Smooth muscle cell (in vitro differentiated cells): Measurements from ENCODE around the gene OR4M1. TPM values are rescaled to one million over a fixed set of nuclear protein-coding genes. Genes with fewer than 3 reads are reported as not detected.
"Not testable (repeated sequence)": the region's sequence is repeated elsewhere in the genome, so short reads cannot be mapped to it uniquely, and the experiment has no call there.

Source experiments
- DNase-seq: peaks from one replicate; lab custom pipeline; 2025; ENCODE audit not compliant: unreplicated experiment; lab: John Stamatoyannopoulos, UW
- H2AFZ ChIP-seq: fragments of 200-600 bp; sonication (generic); 2 replicates; pipeline ENCODE4 v1.6.0; 2016; ENCODE audit warnings: antibody characterized with exemption, low read depth, mild to moderate bottlenecking
- H3F3A ChIP-seq: fragments of 200-600 bp; sonication (generic); 2 replicates; pipeline ENCODE4 v1.6.0; 2017; ENCODE audit warnings: antibody characterized with exemption, low read depth
- H3K27ac ChIP-seq: fragments of 200-600 bp; sonication (generic); 2 replicates; pipeline ENCODE4 v1.5.1; 2016; ENCODE audit warnings: low read depth, mild to moderate bottlenecking
- H3K27me3 ChIP-seq: fragments of 200-600 bp; sonication (generic); 2 replicates; pipeline ENCODE4 v1.6.1; 2016; ENCODE audit warnings: low read depth, mild to moderate bottlenecking
- H3K36me3 ChIP-seq: fragments of 200-600 bp; sonication (generic); 2 replicates; pipeline ENCODE4 v1.5.1; 2016; ENCODE audit warnings: low read depth
- H3K4me1 ChIP-seq: fragments of 200-600 bp; sonication (generic); 2 replicates; pipeline ENCODE4 v1.5.1; 2016; ENCODE audit warnings: low read depth
- H3K4me2 ChIP-seq: fragments of 200-600 bp; sonication (generic); 2 replicates; pipeline ENCODE4 v1.6.0; 2016; ENCODE audit warnings: mild to moderate bottlenecking
- H3K4me3 ChIP-seq: fragments of 200-600 bp; sonication (generic); 2 replicates; pipeline ENCODE4 v1.5.1; 2016; ENCODE audit warnings: mild to moderate bottlenecking
- H3K79me2 ChIP-seq: fragments of 200-600 bp; sonication (generic); 2 replicates; pipeline ENCODE4 v1.6.0; 2016; ENCODE audit warnings: low read depth, mild to moderate bottlenecking
- H3K9ac ChIP-seq: fragments of 200-600 bp; sonication (generic); 2 replicates; pipeline ENCODE4 v1.6.0; 2016; ENCODE audit warnings: low read depth
- H3K9me3 ChIP-seq: fragments of 200-600 bp; sonication (generic); replicated peaks from 2 replicates; pipeline ENCODE4 v1.5.1; 2016; ENCODE audit warnings: low read depth
- H4K20me1 ChIP-seq: fragments of 200-600 bp; sonication (generic); 2 replicates; pipeline ENCODE4 v1.6.0; 2016; ENCODE audit warnings: low read depth
- CTCF ChIP-seq: fragments of 200-600 bp; sonication (generic); IDR thresholded peaks from 2 replicates; pipeline ENCODE4 v1.5.1; 2017; ENCODE audit warnings: borderline replicate concordance, mild to moderate bottlenecking, antibody characterized with exemption; ENCODE audit not compliant: insufficient read depth, poor library complexity, severe bottlenecking
- WGBS: methylation state at CpG from one replicate; pipeline ENCODE4 v1.1.7; 2016; ENCODE audit warnings: low lambda C conversion rate; 5-methylcytosine and 5-hydroxymethylcytosine counted together
- polyA plus RNA-seq: library from polyadenylated mRNA; unstranded; fragments of >200 nt; fragmentation: Nextera tagmentation; extraction: Ambion mirVana; gene quantifications from 2 replicates; pipeline ENCODE4 v1.2.1, GENCODE V29; 2016
- total RNA-seq: library from RNA; depleted of rRNA; stranded (reverse); fragments of >200 nt; gene quantifications from 2 replicates; pipeline ENCODE4 v1.2.3, GENCODE V29; 2014

OR4M1 gene
- total and polyA plus RNA-seq, 2 experiments from 2014 or later, result not detected

- not testable (repeated sequence) for H3K27ac ChIP-seq, H3K4me1 ChIP-seq, H3K4me2 ChIP-seq, DNase-seq, H3K4me3 ChIP-seq, H3K36me3 ChIP-seq, H3K9ac ChIP-seq, H3F3A ChIP-seq, H3K79me2 ChIP-seq, H2AFZ ChIP-seq, H3K27me3 ChIP-seq, H4K20me1 ChIP-seq
- H3K9me3 ChIP-seq, result peaks cover 32% of the 10 kb centered on the region
- WGBS, result 56% methylated on average over 7 of the region's 7 CpGs
These were observed 14.8 kb downstream of the OR4M1 start for GRCh38 chr14:19788150-19788549.

- WGBS, result 74% methylated on average over 10 of the region's 10 CpGs
- H3K9me3 ChIP-seq, result peaks cover 21% of the 10 kb centered on the region
- not testable (repeated sequence) for H3K4me1 ChIP-seq
These were observed 23.3 kb downstream of the OR4M1 start for GRCh38 chr14:19796520-19797108.

GRCh38 chr14:19799880-19800279 lies 26.6 kb downstream of the OR4M1 start:
- no peak overlapping the region for H3K9ac ChIP-seq
- H2AFZ ChIP-seq, result no peak overlapping the region
- H3K79me2 ChIP-seq, result no peaks in the 10 kb centered on the region
- no peaks in the 10 kb centered on the region for H4K20me1 ChIP-seq
- no peak overlapping the region for H3K4me3 ChIP-seq
- no peak overlapping the region for H3K4me2 ChIP-seq
- no peaks in the 10 kb centered on the region for H3K4me1 ChIP-seq
- H3F3A ChIP-seq, result no peaks in the 10 kb centered on the region
- H3K9me3 ChIP-seq, result peaks cover 21% of the 10 kb centered on the region
- no peaks in the 10 kb centered on the region for H3K36me3 ChIP-seq
- no peaks in the 10 kb centered on the region for H3K27me3 ChIP-seq
- no peak overlapping the region for H3K27ac ChIP-seq
- DNase-seq, result no peak
- no peak for TF ChIP-seq CTCF
- 72% methylated on average over 5 of the region's 5 CpGs for WGBS

More at GRCh38 chr14:19796520-19797108, 23.3 kb downstream of the OR4M1 start:
- not testable (repeated sequence) for DNase-seq, H3K27ac ChIP-seq, H4K20me1 ChIP-seq, H3K27me3 ChIP-seq, H2AFZ ChIP-seq, H3K36me3 ChIP-seq, H3K4me3 ChIP-seq, H3K9ac ChIP-seq, H3K4me2 ChIP-seq, H3F3A ChIP-seq, H3K79me2 ChIP-seq

GRCh38 chr14:19800282-19801117 lies 27.2 kb downstream of the OR4M1 start:
- no peaks in the 10 kb centered on the region for H3K4me1 ChIP-seq
- no peak overlapping the region for H3K4me2 ChIP-seq
- DNase-seq, result no peak
- H2AFZ ChIP-seq, result no peak overlapping the region
- no peak overlapping the region for H3K4me3 ChIP-seq
- H3K27ac ChIP-seq, result no peak overlapping the region
- H3K9me3 ChIP-seq, result peaks cover 22% of the 10 kb centered on the region
- H3K9ac ChIP-seq, result no peak overlapping the region
- 78% methylated on average over 17 of the region's 17 CpGs for WGBS
- H4K20me1 ChIP-seq, result no peaks in the 10 kb centered on the region
- H3K27me3 ChIP-seq, result no peaks in the 10 kb centered on the region
- no peaks in the 10 kb centered on the region for H3F3A ChIP-seq
- H3K79me2 ChIP-seq, result no peaks in the 10 kb centered on the region
- no peaks in the 10 kb centered on the region for H3K36me3 ChIP-seq
- TF ChIP-seq CTCF, result no peak
